AG09309 (cell line): Measurements from ENCODE around the gene TRH.

Source experiments
- DNase-seq: peaks from one replicate; pipeline ENCODE4 v3.0.0-alpha.2; 2010; ENCODE audit warnings: low read depth
- H3K4me3 ChIP-seq: 2 replicates; pipeline ENCODE4 v1.5.1; 2011; ENCODE audit warnings: mild to moderate bottlenecking, low read depth, low read length, moderate library complexity; ENCODE audit not compliant: control insufficient read depth
- CTCF ChIP-seq: IDR thresholded peaks from 2 replicates; pipeline ENCODE4 v1.5.1; 2011; ENCODE audit warnings: mild to moderate bottlenecking, low read depth, low read length, inconsistent platforms; ENCODE audit not compliant: insufficient read depth, control insufficient read depth; ENCODE audit errors: missing control alignments

The TRH gene

GRCh38 chr3:129974564-129974832 is at the start of gene TRH:
Gene TRH (plus strand): TSS chr3:129974720. CDS start chr3:129975817, 1,097 bp downstream.
- H3K4me3 ChIP-seq: no peak within 1 kb of the TSS
- no peak for TF ChIP-seq CTCF
- no peak for DNase-seq

GRCh38 chr3:129927072-129927471 is 47.4 kb upstream of the TRH start:
- no peak for DNase-seq
- TF ChIP-seq CTCF: no peak
- no peak overlapping the region for H3K4me3 ChIP-seq

GRCh38 chr3:129929383-129929782 is 45.1 kb upstream of the TRH start:
- no peak for DNase-seq
- TF ChIP-seq CTCF: no peak
- no peak overlapping the region for H3K4me3 ChIP-seq

GRCh38 chr3:129933471-129933870 is 41.0 kb upstream of the TRH start:
- DNase-seq: no peak
- no peak overlapping the region for H3K4me3 ChIP-seq
- TF ChIP-seq CTCF: no peak

GRCh38 chr3:129934234-129935123 is 40.0 kb upstream of the TRH start:
- TF ChIP-seq CTCF: peak; percentile 84
- no peak overlapping the region for H3K4me3 ChIP-seq
- no peak for DNase-seq

GRCh38 chr3:129936757-129937156 is 37.8 kb upstream of the TRH start:
- peak; percentile 28 for DNase-seq
- TF ChIP-seq CTCF: no peak
- H3K4me3 ChIP-seq: peak overlapping the region; percentile 3
